Limb (tissue), 2 donors: ENCODE measurements around the gene FFAR3.
"Not testable (repeated sequence)": the region's sequence is repeated elsewhere in the genome, so short reads cannot be mapped to it uniquely, and the experiment has no call there.

Source experiments
- DNase-seq, 2 donors: peaks; one replicate each; pipeline ENCODE4 v3.0.0-alpha.2; 2016; ENCODE audit errors: extremely low spot score in 2 of 2

FFAR3 gene

DNA sequence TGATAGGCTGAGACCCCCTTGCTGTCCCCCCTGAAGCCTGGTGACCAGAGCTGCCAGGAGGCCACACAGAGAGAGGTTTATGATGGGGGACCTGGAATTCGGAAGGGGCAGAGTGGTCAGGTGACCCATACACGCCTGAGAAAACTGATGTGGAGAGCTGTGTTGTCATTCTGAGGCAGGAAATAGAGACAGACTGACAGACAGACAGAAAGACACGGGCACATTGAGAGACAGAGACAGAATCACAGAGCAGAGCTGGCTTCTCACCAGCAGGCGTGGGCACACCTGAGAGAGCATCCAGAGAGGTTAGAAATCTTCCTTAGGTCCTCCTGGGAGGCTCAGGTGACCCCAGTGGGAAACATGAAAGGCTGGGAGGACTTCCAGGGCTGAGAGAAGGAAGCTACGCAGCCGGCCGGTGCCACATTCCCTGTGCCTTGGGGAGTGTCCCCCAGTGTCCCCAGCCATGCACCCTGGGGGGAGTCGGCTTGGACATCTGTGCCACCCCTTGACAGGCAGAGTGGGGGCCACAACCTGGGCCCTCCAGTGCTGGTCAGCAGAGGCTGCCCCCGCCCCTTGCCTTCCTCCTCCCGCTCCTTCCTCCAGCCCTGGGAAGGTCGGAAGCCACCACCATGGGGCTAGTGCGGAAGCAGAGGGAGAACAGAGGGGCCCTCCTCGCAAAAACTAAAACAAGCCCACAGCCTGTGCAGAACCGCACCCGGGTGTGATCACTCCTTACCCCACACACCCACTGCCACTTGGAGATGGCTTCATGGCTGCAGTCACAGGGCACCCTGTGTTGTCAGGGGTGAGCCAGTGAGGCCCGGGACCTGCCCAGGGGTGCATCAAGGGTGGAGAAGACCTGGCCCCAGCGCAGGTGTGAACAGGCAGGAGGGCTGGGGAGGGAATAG lies 8.4 kb upstream of the FFAR3 start:
- peak in 1 of 2 donors; percentile 14 for DNase-seq

DNA sequence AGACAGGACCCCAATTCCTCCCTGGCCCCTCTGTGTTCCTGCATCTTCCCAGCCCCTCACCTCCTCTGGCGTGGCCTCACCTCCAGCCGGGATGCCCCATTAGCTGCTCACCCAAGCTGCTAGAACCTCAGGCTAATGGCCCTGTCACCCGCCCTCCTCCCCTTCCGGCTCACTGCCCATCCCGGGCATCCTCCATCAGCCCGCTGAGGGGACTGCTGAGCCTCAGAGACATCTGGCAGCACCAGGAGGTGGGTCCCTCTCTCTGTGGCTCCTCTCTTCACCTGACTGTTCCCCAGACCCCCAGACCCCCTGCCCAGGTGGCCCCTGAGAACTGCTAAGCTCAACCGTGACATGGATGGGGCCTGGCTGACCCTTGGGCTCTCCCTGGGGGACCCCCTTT lies 7.7 kb upstream of the FFAR3 start:
- DNase-seq = peak in 1 of 2 donors; percentile 26

DNA sequence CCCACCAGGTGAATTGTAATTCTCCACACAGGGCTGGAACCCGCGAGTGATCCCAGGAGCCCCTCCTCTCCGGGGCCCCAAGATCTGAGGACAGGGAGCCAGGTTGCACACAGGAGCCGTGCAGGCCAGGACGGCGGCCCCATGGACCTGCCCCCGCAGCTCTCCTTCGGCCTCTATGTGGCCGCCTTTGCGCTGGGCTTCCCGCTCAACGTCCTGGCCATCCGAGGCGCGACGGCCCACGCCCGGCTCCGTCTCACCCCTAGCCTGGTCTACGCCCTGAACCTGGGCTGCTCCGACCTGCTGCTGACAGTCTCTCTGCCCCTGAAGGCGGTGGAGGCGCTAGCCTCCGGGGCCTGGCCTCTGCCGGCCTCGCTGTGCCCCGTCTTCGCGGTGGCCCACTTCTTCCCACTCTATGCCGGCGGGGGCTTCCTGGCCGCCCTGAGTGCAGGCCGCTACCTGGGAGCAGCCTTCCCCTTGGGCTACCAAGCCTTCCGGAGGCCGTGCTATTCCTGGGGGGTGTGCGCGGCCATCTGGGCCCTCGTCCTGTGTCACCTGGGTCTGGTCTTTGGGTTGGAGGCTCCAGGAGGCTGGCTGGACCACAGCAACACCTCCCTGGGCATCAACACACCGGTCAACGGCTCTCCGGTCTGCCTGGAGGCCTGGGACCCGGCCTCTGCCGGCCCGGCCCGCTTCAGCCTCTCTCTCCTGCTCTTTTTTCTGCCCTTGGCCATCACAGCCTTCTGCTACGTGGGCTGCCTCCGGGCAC lies 6.7 kb upstream of the FFAR3 start:
- no peak for DNase-seq

DNA sequence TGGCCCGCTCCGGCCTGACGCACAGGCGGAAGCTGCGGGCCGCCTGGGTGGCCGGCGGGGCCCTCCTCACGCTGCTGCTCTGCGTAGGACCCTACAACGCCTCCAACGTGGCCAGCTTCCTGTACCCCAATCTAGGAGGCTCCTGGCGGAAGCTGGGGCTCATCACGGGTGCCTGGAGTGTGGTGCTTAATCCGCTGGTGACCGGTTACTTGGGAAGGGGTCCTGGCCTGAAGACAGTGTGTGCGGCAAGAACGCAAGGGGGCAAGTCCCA lies 6.1 kb upstream of the FFAR3 start:
- DNase-seq = no peak

DNA sequence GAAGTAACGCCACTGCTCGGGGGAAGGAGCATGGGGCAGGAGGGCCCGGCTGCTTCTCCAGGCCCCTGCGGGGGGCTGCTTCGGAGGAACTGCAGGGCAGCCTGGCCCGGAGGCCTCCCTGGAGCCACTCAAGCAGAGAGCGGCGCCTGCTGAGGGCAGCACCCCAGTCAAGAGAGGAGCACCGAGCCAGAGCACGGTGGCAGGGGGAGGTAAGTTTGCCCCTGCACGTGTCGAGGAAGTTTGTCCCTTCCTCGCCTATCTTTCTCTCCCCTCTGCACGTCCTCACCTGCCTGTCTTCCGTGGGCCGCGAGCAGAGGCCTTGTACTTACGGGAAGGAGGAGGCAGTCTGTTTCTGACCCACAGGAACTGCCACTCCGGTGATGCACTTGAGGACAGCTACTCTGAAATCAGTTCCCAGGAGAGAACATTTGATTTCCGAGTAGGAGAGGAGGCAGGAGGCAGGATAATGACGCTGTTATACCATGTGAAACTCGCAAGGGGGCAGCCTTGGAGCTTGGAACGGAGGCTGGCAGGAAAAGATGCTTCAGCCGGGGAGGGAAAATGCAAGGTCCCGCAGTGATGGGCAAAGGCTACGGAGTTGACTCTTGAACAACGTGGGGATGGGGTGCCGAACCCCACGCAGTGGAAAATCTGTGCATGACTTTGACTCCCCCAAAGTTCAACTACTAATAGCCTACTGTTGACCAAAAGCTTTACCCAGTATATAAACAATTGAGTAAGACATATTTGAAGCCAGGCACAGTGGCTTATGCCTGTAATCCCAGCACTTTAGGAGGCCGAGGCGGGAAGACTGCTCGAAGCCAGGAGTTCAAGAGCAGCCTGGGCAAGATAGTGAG lies 5.6 kb upstream of the FFAR3 start:
- peak; percentile 60 to 78 for DNase-seq

DNA sequence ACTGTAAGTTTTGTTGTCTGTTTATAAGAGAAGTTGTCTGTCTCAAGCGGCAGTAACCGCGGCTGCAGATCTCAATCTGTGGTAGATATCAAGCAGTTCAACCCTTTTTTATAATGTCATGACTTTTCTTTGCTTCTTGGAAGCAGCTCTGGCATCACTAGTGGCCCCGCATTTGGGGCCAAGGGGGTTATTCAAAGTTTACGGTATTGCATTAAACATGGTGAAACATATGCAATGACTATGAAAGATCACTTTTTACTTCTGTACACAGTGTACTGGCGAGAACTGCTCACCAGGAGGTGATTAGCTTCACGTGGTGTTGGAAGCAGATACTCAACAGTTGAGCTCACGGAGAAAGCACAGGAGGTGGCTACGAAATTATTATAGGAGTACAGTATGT lies 4.6 kb upstream of the FFAR3 start:
- DNase-seq = no peak

DNA sequence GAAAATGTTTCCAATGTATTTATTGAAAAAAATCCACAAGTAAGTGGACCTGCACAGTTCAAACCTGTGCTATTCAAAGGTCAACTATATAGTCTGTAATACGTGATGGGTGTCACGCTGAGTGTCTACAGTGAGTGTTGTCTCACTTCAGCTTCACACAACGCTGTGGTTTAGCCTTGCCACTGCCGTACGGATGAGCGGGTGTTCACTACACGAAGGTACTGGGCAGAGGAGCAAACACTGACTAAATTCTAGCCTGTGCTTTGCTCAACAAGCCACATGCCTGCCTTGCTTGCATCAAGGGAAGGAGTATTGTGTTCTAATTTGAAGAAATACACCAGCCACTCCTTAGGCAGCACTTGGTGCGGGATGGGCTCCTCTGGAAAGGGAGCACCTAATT lies 3.4 kb upstream of the FFAR3 start:
- peak in 1 of 2 donors; percentile 4 for DNase-seq

DNA sequence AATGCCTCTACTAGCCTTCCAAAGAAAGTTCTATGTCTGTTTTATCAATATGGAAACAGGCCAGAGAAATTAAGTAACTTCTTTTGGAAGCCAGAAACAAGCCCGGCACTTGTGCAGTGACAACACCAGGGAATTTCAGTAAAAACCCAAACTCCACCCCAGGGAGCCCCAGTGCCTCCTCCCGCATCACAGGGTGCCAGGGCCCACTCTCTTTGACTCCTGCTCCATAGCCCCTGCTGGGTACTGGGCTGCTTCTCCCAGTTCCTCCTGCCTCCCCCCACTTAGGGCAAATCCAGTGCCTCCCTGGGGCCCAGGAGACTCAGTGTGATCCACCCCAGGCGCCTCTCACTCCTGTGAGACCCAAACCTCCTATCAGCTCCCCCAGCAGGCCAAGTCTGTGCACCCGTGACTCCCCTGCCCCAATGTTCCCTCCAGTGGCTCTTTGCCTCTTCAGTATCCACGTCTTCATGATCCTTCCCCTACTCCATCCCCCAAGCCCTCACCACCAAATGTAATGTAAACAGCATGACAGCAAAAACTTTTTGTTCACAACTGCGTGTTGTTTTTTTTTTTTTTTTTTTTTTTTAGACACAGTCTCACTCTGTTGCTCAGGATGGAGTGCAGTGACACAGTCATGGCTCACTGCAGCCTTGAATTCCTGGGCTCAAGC lies 2.3 kb upstream of the FFAR3 start:
- DNase-seq = peak in 1 of 2 donors; percentile 11

DNA sequence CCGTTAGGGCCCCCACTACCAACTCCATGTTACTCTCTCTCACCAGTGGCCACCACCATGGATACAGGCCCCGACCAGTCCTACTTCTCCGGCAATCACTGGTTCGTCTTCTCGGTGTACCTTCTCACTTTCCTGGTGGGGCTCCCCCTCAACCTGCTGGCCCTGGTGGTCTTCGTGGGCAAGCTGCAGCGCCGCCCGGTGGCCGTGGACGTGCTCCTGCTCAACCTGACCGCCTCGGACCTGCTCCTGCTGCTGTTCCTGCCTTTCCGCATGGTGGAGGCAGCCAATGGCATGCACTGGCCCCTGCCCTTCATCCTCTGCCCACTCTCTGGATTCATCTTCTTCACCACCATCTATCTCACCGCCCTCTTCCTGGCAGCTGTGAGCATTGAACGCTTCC lies 574 bp downstream of the FFAR3 start:
- not testable (repeated sequence) for DNase-seq

DNA sequence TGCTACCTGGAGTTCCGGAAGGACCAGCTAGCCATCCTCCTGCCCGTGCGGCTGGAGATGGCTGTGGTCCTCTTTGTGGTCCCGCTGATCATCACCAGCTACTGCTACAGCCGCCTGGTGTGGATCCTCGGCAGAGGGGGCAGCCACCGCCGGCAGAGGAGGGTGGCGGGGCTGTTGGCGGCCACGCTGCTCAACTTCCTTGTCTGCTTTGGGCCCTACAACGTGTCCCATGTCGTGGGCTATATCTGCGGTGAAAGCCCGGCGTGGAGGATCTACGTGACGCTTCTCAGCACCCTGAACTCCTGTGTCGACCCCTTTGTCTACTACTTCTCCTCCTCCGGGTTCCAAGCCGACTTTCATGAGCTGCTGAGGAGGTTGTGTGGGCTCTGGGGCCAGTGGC lies 1.1 kb downstream of the FFAR3 start:
- not testable (repeated sequence) for DNase-seq

DNA sequence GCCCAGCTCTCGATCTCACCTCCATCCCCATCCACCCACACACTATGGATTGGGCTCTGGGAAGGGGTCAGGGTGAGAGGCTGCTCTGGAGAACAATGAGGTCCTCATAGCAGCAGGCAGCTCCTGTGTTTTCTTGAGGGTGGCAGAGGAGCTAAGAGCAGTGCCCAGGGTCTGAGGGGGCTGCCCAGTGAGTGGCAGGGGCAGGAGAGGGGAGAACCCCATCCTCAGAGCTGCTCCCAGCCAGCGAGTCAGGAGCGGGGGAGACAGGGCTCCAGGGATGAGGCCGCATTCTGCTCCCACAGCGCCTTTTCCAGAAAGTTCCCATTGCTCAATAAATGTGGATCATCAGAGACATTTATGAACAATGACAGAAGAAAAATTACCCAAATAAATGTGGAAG lies 1.8 kb downstream of the FFAR3 start:
- DNase-seq = not testable (repeated sequence)

DNA sequence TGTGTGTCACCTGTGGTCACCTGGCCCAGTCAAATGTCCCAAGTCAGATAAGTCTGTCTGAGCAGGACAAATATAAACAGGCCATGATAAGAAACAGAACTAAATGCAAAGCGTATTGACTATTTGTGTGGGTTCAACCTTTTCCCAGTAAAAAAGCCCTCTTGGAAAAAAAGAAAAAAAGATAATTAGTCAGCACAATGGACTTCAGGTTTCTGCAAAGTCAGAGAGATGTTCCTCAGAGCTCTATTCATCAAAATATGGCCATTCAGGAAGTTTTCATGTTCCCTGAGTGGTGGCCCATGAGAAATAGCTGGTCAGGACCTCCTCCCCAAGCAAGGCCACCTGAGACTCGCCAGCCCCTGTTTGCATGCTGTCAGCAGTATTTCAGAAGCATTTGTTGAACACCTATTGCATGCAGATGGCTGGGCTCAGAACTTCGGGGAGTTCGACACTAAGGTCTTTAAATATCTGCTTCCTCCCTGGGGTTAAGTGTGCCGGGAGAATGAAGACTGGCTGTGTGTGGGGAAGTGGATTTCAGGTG lies 2.7 kb downstream of the FFAR3 start:
- DNase-seq = no peak

DNA sequence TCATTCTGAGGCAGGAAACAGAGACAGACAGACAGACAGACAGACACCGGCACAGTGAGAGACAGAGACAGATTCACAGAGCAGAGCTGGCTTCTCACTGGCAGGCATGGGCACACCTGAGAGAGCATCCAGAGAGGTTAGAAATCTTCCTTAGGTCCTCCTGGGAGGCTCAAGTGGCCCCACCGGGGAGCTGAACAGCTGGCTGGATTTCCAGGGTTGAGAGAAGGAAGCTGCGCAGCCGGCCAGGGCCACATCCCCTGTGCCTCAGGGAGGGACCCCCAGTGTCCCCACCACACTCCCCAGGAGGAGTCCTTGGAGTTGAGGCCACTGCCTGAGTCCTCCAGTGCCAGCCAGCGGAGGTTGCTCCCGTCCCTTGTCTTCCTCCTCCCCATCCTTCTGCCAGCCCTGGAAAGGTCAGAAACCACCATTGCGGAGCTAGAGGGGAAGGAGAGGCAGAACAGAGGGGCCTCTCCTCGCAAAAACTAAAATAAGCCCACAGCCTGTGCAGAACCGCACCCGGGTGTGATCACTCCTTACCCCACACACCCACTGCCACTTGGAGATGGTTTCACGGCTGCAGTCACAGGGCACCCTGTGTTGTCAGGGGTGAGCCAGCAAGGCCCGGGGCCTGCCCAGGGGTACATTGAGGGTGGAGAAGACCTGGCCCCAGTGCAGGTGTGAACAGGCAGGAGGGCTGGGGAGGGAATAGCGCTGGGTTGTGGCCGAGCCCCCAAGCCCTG lies 4.2 kb downstream of the FFAR3 start:
- no peak for DNase-seq

DNA sequence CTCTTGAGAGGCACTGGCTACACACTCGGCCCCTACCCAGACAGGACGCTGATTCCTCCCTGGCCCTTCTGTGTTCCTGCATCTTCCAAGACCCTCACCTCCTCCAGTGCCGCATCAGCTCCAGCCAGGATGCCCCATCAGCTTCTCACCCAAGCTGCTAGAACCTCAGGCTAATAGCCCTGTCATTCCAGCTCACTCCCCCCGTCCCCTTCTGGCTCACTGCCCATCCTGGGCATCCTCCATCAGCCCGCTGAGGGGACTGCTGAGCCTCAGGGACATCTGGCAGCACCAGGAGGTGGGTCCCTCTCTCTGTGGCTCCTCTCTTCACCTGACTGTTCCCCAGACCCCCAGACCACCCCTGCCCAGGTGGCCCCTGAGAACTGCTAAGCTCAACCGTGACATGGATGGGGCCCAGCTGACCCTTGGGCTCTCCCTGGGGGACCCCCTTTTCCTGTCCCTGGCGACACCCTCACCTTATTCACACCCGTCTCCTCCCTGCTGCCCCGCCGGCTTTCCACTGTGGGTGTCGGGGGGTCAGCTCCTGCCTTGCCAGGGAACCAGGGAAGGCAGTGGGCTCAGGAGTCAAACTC lies 4.8 kb downstream of the FFAR3 start:
- no peak for DNase-seq

DNA sequence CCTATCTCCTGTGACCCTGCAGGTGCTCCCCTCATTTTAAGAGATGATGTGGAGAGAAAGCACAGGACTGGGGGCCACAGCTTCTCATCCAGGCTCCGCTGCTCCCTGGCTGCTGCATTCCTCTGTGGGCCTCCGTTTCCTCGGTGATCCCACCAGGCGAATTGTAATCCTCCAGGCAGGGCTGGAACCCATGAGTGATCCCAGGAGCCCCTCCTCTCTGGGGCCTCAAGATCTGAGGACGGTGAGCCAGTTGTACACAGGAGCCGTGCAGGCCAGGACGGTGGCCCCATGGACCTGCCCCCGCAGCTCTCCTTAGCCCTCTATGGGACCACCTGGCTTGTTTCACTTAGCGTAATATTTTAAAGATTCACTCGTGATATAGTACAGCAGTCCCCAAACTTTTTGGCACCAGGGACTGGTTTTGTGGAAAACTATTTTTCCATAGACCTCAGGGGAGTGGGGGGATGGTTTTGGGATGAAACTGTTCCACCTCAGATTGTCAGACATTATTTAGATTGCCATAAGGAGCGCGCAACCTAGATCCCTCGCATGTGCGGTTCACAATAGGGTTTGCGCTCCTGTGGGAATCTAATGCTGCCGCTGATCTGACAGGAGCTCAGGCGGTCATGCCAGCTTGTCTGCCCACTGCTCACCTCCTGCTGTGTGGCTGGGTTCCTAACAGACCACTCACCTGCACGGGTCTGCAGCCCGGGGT lies 5.6 kb downstream of the FFAR3 start:
- DNase-seq = no peak

DNA sequence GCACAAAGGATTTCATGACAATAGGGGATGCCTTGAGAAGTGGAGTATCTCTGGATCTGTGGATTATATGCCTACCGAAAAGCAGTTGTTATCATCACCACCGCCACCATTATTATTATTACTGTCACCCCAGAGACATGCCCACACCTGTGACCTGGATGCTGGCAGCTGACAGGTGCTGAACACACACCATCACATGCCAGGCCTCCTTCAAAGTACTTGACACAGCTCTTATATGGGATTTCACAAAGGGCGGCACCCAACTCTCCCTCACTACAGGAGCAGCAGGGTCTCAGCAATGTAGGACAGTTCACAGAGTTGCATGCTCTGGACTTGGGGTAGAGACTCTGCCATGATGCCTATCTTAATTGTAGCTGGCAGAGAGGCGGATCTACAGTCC lies 7.0 kb downstream of the FFAR3 start:
- no peak for DNase-seq

DNA sequence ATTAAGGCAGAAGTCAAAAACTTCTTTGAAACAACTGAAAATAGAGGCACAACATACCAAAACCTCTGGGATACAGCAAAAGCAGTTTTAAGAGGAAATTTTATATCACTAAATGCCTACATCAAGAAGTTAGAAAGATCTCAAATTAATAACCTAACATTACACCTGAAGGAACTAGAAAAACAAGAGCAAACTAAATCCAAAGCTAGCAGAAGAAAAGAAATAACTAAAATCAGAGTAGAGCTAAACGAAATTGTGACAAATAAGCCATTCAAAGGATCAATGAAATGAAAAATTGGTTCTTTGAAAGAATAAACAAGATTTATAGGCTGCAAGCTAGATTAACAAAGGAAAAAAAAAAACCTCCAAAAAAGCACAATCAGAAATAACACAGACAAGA lies 10.1 kb downstream of the FFAR3 start:
- DNase-seq = no peak

DNA sequence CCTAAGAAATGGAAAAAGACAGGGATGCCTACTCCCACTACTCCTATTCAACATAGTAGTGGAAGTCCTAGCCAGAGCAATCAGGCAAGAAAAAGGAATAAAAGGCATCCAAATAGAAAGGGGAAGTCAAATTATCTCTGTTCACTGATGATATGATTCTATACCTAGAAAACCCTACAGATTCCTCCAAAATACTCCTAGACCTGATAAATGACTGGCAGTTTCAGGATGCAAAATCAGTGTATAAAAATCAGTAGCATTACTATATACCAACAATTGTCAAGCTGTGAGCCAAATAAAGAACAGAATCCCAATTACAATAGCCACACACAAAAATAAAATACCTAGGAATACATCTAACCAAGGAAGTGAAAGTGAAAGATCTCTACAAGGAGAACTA lies 11.3 kb downstream of the FFAR3 start:
- no peak for DNase-seq

DNA sequence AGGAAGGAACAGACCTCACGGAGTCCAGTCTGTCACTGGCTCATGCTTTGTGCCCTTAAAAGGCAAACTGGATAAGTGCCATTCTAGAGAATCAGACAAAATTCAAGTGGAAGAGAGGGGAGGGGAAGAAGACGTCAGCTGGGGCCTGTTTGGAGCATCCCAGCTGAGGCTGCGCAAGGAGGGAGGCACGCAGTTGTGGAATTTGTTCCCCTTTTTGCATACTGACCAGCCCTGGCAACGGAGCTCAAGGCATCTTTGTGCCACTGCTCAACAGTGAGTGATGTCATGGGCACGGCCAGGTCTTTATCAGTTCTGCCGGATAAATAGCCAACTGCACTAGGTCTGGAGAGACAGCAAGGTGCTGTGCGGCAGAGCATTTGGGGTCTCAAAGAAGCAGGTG lies 12.5 kb downstream of the FFAR3 start, which contains the start of gene GPR42:
TSS of gene GPR42 (plus strand) at position 347 of the 400 bp plus-strand sequence. CDS start 292 bp downstream, outside the sequence.
- DNase-seq = no peak
